Cardiac muscle cell (in vitro differentiated cells and primary cell): ENCODE results near the gene SCARB2. TPM values are rescaled to one million over a fixed set of nuclear protein-coding genes. Genes with fewer than 3 reads are reported as not detected.
A peak's percentile ranks its signal among the peaks of the same experiment; 100 is the strongest.

Experiments used
- DNase-seq, 2 donors: peaks; one replicate each; pipeline versions ENCODE4 v3.0.0 to v3.0.0-alpha.2; 2010 to 2017; ENCODE audit warnings: low read depth in 1 of 2, low spot score in 1 of 2
- H3K27ac ChIP-seq: fragments of 200-600 bp; sonication (generic); 2 replicates; pipeline ENCODE4 v1.5.1; 2016
- H3K27me3 ChIP-seq: fragments of 200-600 bp; sonication (generic); 2 replicates; pipeline ENCODE4 v1.6.0; 2016; ENCODE audit warnings: control low read depth
- H3K36me3 ChIP-seq: fragments of 200-600 bp; sonication (generic); 2 replicates; pipeline ENCODE4 v1.5.1; 2016; ENCODE audit warnings: control low read depth
- H3K4me1 ChIP-seq: fragments of 200-600 bp; sonication (generic); 2 replicates; pipeline ENCODE4 v1.8.1; 2017; ENCODE audit warnings: low read depth, mild to moderate bottlenecking, mixed run types
- H3K4me3 ChIP-seq: fragments of 200-600 bp; sonication (generic); 2 replicates; pipeline ENCODE4 v1.5.1; 2016; ENCODE audit warnings: mild to moderate bottlenecking
- H3K9me3 ChIP-seq: fragments of 200-600 bp; sonication (generic); 2 replicates; pipeline ENCODE4 v1.5.1; 2017; ENCODE audit warnings: low read depth, mild to moderate bottlenecking, control low read depth
- CTCF ChIP-seq: IDR thresholded peaks from 2 replicates; pipeline ENCODE4 v1.5.1; 2012; ENCODE audit warnings: low read depth, mild to moderate bottlenecking, low read length
- polyA plus RNA-seq: library from polyadenylated mRNA; unstranded; fragments of >200 nt; fragmentation: Nextera tagmentation; extraction: Ambion mirVana; gene quantifications from 2 replicates; pipeline ENCODE4 v1.2.1, GENCODE V29; 2016
- total RNA-seq: library from RNA; depleted of rRNA; stranded (reverse); fragments of >200 nt; gene quantifications from 2 replicates; pipeline ENCODE4 v1.2.3, GENCODE V29; 2016

SCARB2 gene
- total and polyA plus RNA-seq, 2 experiments from 2014 or later, result 40.5 to 78.6 TPM

DNA sequence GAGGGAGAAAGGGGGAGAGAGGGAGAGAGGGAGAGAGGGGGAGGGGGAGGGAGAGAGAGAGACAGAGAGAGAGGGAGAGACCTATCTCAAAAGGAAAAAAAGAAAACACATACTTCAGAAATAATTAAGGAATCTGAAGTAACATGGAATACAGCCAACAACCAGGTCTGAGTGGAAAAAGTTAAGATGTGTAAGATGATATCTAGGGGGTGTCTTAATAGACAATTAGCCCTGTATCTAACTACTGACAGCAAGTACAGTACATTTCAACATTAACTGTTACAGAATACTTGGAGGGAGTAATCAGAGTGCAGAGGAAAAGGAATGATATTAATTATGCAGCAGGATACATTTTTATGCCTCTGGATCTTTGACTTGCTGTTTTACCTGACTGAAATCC, 87.8 kb downstream of the SCARB2 start:
- Histone ChIP-seq H3K4me1 (no peaks in the 10 kb centered on the region), H3K27ac (no peak overlapping the region), H3K9me3 (no peaks in the 10 kb centered on the region), H3K27me3 (no peaks in the 10 kb centered on the region), H3K4me3 (no peak overlapping the region), H3K36me3 (peaks cover 48% of the 10 kb centered on the region)
- DNase-seq, result peak in 1 of 2 donors; percentile 3
- no peak for TF ChIP-seq CTCF

- Histone ChIP-seq H3K4me1 (no peaks in the 10 kb centered on the region), H3K27me3 (no peaks in the 10 kb centered on the region), H3K4me3 (no peak overlapping the region), H3K27ac (no peak overlapping the region), H3K9me3 (no peaks in the 10 kb centered on the region), H3K36me3 (peaks cover 59% of the 10 kb centered on the region)
- no peak for TF ChIP-seq CTCF
- DNase-seq, result no peak
Measured at GRCh38 chr4:76120199-76120598, 93.4 kb downstream of the SCARB2 start.

- H3K9me3 ChIP-seq, result no peaks in the 10 kb centered on the region
- H3K27ac ChIP-seq, result no peak overlapping the region
- TF ChIP-seq CTCF, result no peak
- H3K4me3 ChIP-seq, result no peak overlapping the region
- no peak for DNase-seq
- no peaks in the 10 kb centered on the region for H3K4me1 ChIP-seq
- peaks cover 54% of the 10 kb centered on the region for H3K36me3 ChIP-seq
- H3K27me3 ChIP-seq, result no peaks in the 10 kb centered on the region
Measured at GRCh38 chr4:76117536-76117935, 96.1 kb downstream of the SCARB2 start.

DNA sequence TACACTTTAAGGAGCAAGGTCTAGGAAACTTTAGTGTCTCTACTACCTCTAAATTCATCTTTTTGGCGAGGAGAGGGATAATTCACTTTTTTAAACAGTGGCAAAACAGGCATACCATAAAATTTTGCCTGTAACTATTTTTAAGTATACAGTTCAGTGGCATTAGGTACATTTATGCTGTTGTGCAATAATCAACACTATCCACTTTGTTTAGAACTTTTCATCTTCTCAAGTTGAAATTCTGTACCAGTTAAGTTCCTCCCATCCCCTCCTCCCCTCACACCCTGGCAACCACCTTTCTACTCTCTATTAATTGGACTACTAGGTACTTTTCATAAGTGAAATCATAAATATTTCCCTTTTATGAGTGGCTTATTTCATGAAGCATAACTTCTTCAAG, 96.8 kb downstream of the SCARB2 start:
- Histone ChIP-seq H3K9me3 (no peaks in the 10 kb centered on the region), H3K27me3 (no peaks in the 10 kb centered on the region), H3K4me3 (no peak overlapping the region), H3K27ac (no peak overlapping the region), H3K36me3 (peaks cover 47% of the 10 kb centered on the region), H3K4me1 (no peaks in the 10 kb centered on the region)
- no peak for TF ChIP-seq CTCF
- DNase-seq, result no peak

Other genes with a start within 250 kb of the SCARB2 start
- 20.4 and 21.7 TPM in 2 replicates for gene SDAD1, start 222.9 kb downstream of the SCARB2 start, total RNA-seq
- 43.7 and 49.5 TPM in 2 replicates for gene SDAD1, start 222.9 kb downstream of the SCARB2 start, polyA plus RNA-seq
- gene CXCL9, start 206.3 kb downstream of the SCARB2 start, total RNA-seq, result not detected in 2 replicates
- gene CXCL9, start 206.3 kb downstream of the SCARB2 start, polyA plus RNA-seq, result not detected in 2 replicates
- gene CXCL10, start 190.3 kb downstream of the SCARB2 start, total RNA-seq, result not detected in 2 replicates
- not detected in 2 replicates for gene CXCL10, start 190.3 kb downstream of the SCARB2 start, polyA plus RNA-seq
- not detected in 2 replicates for gene CXCL11, start 177.8 kb downstream of the SCARB2 start, total RNA-seq
- not detected in 2 replicates for gene CXCL11, start 177.8 kb downstream of the SCARB2 start, polyA plus RNA-seq
- 2.0 and 3.2 TPM in 2 replicates for gene ART3, start 139.1 kb downstream of the SCARB2 start, total RNA-seq
- gene ART3, start 139.1 kb downstream of the SCARB2 start, polyA plus RNA-seq, result 2.4 and 7.6 TPM in 2 replicates
- gene NUP54, start 65.4 kb downstream of the SCARB2 start, total RNA-seq, result 22.0 and 22.9 TPM in 2 replicates
- gene NUP54, start 65.4 kb downstream of the SCARB2 start, polyA plus RNA-seq, result 31.6 and 40.4 TPM in 2 replicates
- 1.6 and 2.4 TPM in 2 replicates for gene FAM47E, start 37.9 kb upstream of the SCARB2 start, total RNA-seq
- 2.1 and 7.4 TPM in 2 replicates for gene FAM47E, start 37.9 kb upstream of the SCARB2 start, polyA plus RNA-seq
- 14.6 and 21.8 TPM in 2 replicates for gene STBD1, start 92.9 kb upstream of the SCARB2 start, total RNA-seq
- gene STBD1, start 92.9 kb upstream of the SCARB2 start, polyA plus RNA-seq, result 22.6 and 30.5 TPM in 2 replicates
- not detected in 2 replicates for gene CCDC158, start 207.3 kb upstream of the SCARB2 start, total RNA-seq
- 0.06 TPM in 1 of 2 replicates, not detected in the other for gene CCDC158, start 207.3 kb upstream of the SCARB2 start, polyA plus RNA-seq
- 43.4 and 47.7 TPM in 2 replicates for gene SHROOM3, start 221.4 kb upstream of the SCARB2 start, total RNA-seq
- gene SHROOM3, start 221.4 kb upstream of the SCARB2 start, polyA plus RNA-seq, result 13.7 and 21.6 TPM in 2 replicates